ENCODE measurements around the gene PPP6R3.

The PPP6R3 gene

DNA sequence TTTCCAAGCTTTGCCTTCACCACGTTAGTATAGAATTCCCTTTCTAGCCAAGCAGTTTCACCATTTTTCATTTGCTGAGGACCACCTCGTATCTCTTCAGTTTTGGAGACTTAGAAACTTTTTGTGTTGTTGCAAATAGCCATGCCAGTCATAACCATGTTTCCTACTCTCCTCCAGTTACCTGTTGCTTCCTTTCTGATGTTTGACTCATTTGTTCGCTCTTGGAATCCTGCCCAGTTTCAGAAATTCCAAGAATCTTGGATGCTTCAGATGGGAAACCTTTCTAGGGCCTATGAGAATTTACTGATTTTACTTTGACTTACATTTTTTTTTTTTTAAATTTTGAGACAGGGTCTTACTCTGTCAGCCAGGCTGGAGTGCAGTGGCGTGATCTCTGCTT, 65.4 kb downstream of the PPP6R3 start:
- no peak overlapping the region for H3K4me3 ChIP-seq (ENCODE audit: low read length)
- TF ChIP-seq, protein P1, sequence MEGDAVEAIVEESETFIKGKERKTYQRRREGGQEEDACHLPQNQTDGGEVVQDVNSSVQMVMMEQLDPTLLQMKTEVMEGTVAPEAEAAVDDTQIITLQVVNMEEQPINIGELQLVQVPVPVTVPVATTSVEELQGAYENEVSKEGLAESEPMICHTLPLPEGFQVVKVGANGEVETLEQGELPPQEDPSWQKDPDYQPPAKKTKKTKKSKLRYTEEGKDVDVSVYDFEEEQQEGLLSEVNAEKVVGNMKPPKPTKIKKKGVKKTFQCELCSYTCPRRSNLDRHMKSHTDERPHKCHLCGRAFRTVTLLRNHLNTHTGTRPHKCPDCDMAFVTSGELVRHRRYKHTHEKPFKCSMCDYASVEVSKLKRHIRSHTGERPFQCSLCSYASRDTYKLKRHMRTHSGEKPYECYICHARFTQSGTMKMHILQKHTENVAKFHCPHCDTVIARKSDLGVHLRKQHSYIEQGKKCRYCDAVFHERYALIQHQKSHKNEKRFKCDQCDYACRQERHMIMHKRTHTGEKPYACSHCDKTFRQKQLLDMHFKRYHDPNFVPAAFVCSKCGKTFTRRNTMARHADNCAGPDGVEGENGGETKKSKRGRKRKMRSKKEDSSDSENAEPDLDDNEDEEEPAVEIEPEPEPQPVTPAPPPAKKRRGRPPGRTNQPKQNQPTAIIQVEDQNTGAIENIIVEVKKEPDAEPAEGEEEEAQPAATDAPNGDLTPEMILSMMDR (conservative IDR thresholded peaks at IDR 0.05; ENCODE audit: low read length), result no peak
- DNase-seq (ENCODE audit: low read depth), result peak; percentile 38

DNA sequence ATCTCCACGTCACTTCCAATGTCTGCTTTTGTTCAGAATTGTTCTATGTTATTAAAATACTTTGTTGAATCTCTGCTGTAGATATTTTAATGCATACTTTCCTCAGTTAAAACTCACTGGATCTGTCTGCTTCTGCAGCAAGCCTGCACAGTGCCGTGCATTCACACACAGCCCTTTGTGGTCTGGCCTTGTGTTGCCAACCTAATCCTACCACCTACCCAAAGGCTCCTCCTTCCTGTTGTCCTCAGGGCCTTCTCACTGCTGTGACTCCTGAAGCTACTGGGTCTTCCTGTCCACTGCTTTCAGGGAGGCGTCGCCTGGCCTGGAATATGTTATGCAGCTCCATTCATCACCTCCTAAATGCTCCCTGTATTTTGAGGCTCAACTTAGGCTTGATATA, 67.0 kb downstream of the PPP6R3 start:
- DNase-seq (ENCODE audit: low read depth), result no peak

DNA sequence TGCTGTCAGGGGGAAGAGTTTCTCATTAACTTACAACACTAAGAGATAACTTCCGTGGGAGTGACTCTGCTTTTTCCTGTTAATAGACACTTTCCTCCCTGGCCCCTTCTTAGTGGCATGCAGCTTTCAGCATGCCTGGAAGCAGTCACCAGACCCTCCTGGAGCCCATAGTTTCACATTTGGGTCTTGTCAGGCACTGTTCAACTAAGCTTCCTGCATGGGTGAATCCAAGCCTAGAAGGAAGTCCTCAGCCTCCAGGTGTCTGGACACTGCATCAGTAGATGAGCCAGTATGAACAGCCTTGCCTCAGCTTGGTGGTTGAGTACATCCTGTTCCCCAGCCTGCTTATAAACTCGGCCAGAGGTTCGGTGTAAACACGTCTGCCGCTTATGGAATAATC, 68.1 kb downstream of the PPP6R3 start:
- TF ChIP-seq, protein P1 (conservative IDR thresholded peaks at IDR 0.05; ENCODE audit: low read length), result no peak
- H3K4me3 ChIP-seq (ENCODE audit: low read length), result no peak overlapping the region
- no peak for DNase-seq (ENCODE audit: low read depth)

More for the DNA sequence above, 67.0 kb downstream of the PPP6R3 start:
- TF ChIP-seq, protein P1 (conservative IDR thresholded peaks at IDR 0.05; ENCODE audit: low read length), result no peak
- no peak overlapping the region for H3K4me3 ChIP-seq (ENCODE audit: low read length)

DNA sequence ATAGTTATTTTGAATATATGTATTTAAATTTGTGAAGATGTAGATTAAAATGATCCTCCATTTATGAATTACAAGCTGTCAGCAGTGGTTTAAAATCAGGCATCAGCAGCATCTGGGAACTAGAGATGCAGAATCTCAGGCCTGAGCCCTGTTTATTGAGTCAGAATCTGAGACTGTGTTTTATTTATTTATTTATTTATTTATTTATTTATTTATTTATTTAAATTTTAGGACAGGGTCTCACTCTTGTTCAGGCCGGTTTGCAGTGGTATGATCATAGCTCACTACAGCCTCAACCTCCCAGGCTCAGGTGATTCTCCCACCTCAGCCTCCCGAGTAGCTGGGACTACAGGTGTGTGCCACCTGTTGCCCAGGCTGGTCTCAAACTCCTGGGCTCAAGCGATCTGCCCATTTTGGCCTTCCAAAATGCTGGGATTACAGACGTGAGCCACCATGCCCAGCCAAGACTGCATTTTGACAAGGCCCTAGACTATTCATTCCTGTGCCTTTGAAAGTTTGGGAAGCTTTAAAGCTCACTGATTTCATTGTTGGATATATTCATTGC, 70.7 kb downstream of the PPP6R3 start:
- DNase-seq (ENCODE audit: low read depth), result no peak
- TF ChIP-seq, protein P1 (conservative IDR thresholded peaks at IDR 0.05; ENCODE audit: low read length), result no peak
- no peak overlapping the region for H3K4me3 ChIP-seq (ENCODE audit: low read length)

DNA sequence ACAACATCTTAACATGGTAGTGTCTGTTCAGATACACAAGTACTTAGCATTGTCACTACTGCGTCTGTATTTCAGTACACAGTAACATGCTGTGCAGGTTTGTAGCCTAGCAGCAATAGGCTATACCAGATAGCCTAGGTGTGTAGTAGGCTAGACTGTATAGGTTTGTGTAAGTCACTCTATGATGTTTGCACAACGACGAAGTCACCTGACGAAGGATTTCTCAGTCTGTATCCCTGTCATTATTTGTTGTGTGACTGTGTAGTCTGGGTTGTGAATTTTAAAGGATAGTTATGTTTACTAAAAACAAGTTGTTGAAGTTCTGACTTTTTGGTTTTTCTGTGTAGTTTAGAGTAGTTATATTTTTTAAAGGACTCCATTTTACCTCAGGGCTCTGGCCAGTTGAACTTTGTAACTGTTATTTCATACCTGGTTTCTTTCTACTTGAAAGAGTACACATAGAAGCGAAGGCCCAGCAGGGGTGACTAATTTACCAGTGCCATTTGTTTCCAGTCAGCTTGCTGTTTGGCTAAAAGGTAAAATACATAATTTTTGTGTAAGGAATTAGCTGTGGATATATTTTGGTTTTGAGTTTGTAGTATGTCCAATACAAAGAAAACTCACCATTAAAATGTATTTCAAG, 72.3 kb downstream of the PPP6R3 start:
- no peak for DNase-seq (ENCODE audit: low read depth)
- TF ChIP-seq, protein P1 (conservative IDR thresholded peaks at IDR 0.05; ENCODE audit: low read length), result no peak
- H3K4me3 ChIP-seq (ENCODE audit: low read length), result no peak overlapping the region

DNA sequence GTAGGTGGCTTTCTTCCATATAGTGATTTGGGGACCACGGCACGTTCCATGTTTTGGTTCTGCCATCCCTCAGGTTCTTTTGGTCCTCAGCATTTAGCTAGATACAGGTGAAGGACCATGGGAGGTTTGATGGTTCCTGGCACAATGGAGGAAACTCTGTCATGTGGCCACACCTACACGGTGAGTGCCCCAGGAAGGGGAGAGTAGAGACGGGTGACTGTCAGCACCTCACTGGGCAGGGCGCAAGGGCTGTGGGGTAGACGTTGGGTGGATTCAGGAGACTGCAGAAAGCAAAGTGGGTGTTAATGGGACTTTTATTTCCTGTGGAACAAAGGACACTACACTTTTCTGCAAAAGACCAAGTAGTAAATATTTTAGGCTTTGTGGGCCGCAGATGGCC, 73.4 kb downstream of the PPP6R3 start:
- DNase-seq (ENCODE audit: low read depth), result no peak
- H3K4me3 ChIP-seq (ENCODE audit: low read length), result no peak overlapping the region
- TF ChIP-seq, protein P1 (conservative IDR thresholded peaks at IDR 0.05; ENCODE audit: low read length), result no peak

DNA sequence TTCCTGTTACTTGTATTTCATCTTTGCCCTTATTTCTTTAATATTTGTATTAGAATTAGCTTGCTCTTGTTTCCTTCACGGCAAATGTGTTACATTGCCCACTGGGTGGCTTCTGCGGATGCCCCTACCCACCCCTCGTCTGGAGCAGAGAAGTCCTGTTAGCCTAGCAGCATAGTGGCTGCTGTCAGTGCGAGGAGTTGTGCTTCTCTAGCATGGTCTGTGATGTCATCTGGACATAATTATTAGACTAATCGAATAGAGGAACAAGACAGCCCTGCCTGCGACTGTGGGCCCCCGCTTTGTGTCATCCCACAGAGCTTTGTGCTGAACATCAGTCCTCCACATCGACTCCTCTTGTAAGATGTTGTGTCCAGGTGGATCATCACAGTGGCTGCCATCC, 74.5 kb downstream of the PPP6R3 start:
- no peak for DNase-seq (ENCODE audit: low read depth)
- no peak overlapping the region for H3K4me3 ChIP-seq (ENCODE audit: low read length)
- TF ChIP-seq, protein P1 (conservative IDR thresholded peaks at IDR 0.05; ENCODE audit: low read length), result no peak

All from AG10803 (cell line).